ENCODE data around the gene NLRX1. TPM values are rescaled to one million over a fixed set of nuclear protein-coding genes. Genes with fewer than 3 reads are reported as not detected.
"Not testable (repeated sequence)": the region's sequence is repeated elsewhere in the genome, so short reads cannot be mapped to it uniquely, and the experiment has no call there.

The NLRX1 gene
- total RNA-seq, 1 donor from 2014 or later: 23.7 TPM

DNA sequence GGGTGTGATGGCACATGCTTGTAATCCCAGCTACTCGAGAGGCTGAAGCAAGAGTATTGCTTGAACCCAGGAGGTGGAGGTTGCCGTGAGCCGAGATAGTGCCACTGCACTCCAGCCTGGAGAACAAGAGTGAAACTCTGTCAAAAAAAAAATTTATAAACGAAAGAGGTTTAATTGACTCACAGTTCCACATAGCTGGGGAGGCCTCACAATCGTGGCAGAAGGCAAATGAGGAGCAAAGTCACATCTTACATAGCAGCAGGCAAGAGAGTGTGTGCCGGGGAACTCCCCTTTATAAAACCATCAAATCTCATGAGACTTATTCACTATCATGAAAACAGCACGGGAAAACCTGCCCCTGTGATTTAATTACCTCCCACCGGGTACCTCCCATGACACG lies 15.9 kb downstream of the NLRX1 start:
- intact Hi-C loops (cut with micrococcal nuclease): not testable (repeated sequence)

- intact Hi-C loops (cut with micrococcal nuclease): no loop called here
These were observed 17.6 kb downstream of the NLRX1 start for GRCh38 chr11:119185981-119186634.

- intact Hi-C loops (cut with micrococcal nuclease): no loop called here
These were observed 18.8 kb downstream of the NLRX1 start for GRCh38 chr11:119187123-119187892.

- intact Hi-C loops (cut with micrococcal nuclease): no loop called here
These were observed 19.5 kb downstream of the NLRX1 start for GRCh38 chr11:119188067-119188466.

- intact Hi-C loops (cut with micrococcal nuclease): no loop called here
These were observed 20.4 kb downstream of the NLRX1 start for GRCh38 chr11:119188887-119189286.

GRCh38 chr11:119189393-119189792 lies 20.9 kb downstream of the NLRX1 start:
- intact Hi-C loops (cut with micrococcal nuclease): no loop called here

DNA sequence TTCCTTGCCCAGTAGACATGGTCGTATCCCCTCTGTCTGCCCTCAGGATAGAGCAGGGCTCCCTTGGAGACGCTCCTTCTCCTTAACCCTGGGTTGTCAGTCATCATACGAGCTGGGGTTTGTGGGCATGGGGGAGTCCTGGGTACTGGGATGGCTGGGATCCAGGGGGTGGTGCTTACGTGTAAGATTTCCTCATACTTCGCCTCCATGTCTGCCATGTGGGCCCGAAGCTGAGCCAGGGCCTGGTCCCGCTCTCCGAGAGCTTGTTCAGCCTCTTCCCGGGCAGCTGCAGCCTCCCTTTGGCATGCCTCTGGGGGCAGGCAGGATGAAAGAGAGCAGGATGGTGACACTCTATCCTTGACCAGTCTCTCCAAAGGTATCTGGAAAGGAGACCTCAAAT lies 22.0 kb downstream of the NLRX1 start:
- intact Hi-C loops (cut with micrococcal nuclease): no loop called here

DNA sequence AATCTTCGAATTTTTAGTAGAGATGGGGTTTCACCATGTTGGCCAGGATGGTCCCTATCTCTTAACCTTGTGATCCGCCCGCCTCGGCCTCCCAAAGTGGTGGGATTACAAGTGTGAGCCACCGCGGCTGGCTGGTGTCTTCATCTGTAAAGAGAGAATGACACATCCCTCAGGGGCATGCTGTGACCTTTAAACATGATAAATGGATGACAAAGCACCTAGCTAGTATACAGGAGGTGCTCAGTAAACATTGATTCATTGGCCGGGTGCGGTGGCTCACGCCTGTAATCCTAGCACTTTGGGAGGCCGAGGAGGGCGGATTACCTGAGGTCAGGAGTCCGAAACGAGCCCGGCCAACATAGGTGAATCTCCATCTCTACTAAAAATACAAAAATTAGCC lies 22.7 kb downstream of the NLRX1 start:
- intact Hi-C loops (cut with micrococcal nuclease): not testable (repeated sequence)

DNA sequence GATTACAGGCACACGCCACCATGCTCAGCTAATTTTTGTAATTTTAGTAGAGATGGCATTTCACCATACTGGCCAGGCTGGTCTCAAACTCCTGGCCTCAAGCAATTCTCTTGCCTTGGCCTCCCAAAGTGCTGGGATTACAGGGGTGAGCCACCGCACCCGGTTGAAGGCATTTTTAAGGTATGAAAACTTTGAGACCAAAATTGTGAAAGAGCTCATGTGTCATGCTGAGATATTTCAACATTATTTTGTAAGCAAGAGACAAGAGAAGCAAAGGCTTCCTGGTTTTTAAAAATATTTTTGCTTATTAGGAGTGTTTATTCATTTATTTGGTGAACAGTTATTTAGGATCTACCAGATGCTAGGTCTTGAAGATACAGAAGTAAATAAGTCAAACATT lies 23.6 kb downstream of the NLRX1 start:
- intact Hi-C loops (cut with micrococcal nuclease): no loop called here

- intact Hi-C loops (cut with micrococcal nuclease): no loop called here
These were observed 24.5 kb downstream of the NLRX1 start for GRCh38 chr11:119193001-119193400.

DNA sequence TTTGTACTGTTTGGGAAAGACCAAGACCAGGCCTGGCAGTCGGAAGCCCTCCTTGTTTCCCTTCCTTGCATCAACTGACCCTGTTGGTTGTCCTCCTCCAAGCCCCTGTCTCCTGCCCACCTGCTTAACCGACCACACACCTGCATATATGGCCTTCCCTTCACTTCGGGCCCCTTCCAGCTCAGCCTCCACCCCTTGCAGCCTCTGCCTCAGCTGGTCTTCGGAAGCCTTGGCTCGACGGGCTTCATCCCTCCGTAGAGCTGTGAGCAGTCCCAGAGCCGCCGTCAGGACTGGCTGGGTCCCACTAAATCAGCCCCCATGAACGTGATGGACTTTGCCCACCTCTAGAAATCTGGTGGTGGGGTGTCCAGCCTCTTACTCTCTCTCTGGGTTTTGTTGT lies 25.1 kb downstream of the NLRX1 start:
- intact Hi-C loops (cut with micrococcal nuclease): no loop called here

DNA sequence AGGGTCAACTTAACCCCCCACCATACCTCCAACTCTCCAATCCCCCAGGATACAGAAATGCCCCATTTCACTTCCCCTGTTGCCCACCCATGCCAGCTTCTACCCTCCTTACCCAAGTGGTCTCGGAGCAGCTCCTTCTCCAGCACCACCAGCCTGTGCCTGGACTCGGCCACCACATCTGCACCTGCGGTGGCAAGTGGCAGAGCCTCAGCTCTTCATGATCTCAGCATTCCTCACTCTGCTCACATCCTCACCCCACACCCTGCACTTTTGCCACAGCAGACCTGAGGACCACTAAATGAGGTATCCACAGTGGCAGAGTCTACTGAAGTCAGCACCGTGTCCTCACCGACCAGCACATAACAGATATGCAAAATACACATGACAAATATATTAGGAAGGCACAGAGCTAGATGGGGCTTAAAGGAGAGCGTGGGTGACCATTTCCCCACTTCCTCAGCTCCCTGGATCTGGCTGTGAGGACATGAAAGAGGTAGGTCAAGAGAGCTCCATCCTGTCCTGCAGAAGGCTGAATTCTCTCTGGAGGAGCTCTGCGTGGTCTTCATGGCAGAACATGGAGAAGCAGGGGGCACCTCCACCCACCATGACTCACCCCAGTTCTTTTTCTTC lies 26.4 kb downstream of the NLRX1 start:
- intact Hi-C loops (cut with micrococcal nuclease): loop anchor here (1.0 kb wide), 1 partner anchor 43 kb away; no protein-coding TSS in a partner anchor

- intact Hi-C loops (cut with micrococcal nuclease): loop anchor here (1.0 kb wide), 1 partner anchor 43 kb away; no protein-coding TSS in a partner anchor
These were observed 27.2 kb downstream of the NLRX1 start for GRCh38 chr11:119195680-119196079.

GRCh38 chr11:119196833-119197483 lies 28.4 kb downstream of the NLRX1 start:
- intact Hi-C loops (cut with micrococcal nuclease): loop anchor here (1.0 kb wide), 4 partner anchors 29 to 132 kb away; partner anchors contain the start of gene NLRX1

GRCh38 chr11:119198925-119199324 lies 30.4 kb downstream of the NLRX1 start:
- intact Hi-C loops (cut with micrococcal nuclease): no loop called here

GRCh38 chr11:119201236-119201635 lies 32.7 kb downstream of the NLRX1 start:
- intact Hi-C loops (cut with micrococcal nuclease): not testable (repeated sequence)

DNA sequence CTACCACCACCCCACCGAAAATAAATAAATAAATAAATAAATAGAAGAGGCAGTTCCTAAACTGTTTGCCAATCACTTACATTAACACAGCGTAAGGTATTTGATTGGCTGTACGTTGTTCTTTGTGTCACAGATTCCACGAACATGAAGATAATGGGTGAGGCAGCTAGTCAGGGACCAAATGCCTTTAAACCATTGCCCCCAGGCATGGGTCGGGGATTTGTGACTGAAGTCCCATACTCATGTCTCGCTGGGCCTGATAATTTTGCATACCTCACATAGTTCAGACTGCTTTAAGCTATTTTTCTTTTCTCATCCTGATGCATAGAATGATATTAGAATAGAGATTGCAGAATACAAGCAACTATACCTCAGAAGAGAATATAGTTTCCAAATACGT lies 34.0 kb downstream of the NLRX1 start:
- intact Hi-C loops (cut with micrococcal nuclease): no loop called here

GRCh38 chr11:119204066-119204465 lies 35.5 kb downstream of the NLRX1 start:
- intact Hi-C loops (cut with micrococcal nuclease): no loop called here

- intact Hi-C loops (cut with micrococcal nuclease): loop anchor here (1.0 kb wide), 1 partner anchor 79 kb away; no protein-coding TSS in a partner anchor
These were observed 36.6 kb downstream of the NLRX1 start for GRCh38 chr11:119205080-119205479.

- intact Hi-C loops (cut with micrococcal nuclease): loop anchor here (1.0 to 2.0 kb wide), 6 partner anchors 23 to 175 kb away; partner anchors contain the start of gene USP2
These were observed 37.3 kb downstream of the NLRX1 start, which contains the start of gene CBL for GRCh38 chr11:119205574-119206510. Gene CBL (plus strand): TSS chr11:119206339. CDS start chr11:119206418, 79 bp downstream.
